Measurements from ENCODE around the gene HMCN1.

GRCh38 chr1:185716095-185716494 lies 18.1 kb upstream of the HMCN1 start:
- TF ChIP-seq CTCF (conservative IDR thresholded peaks at IDR 0.05 in 1 of 2, IDR thresholded peaks at IDR 0.05 in 1 of 2; ENCODE audit: low read depth in 1 of 2, low read length in 2 of 2) (no peak), EZH2 (IDR thresholded peaks at IDR 0.05; ENCODE audit: low read length, missing control alignments) (no peak)
